Transverse colon (tissue), 3 donors: ENCODE measurements around the gene KIF18A.

ENCODE experiments used
- POLR2A ChIP-seq: fragments of 450-650 bp; IDR thresholded peaks from one replicate; pipeline ENCODE4 v1.6.1; 2016; ENCODE audit warnings: antibody characterized with exemption, mild to moderate bottlenecking, moderate library complexity
- TF ChIP-seq, protein P1 (sequence below), 5 experiments: fragments of 200-600 bp in 3 of 5; fragments of 450-650 bp in 2 of 5; sonication (generic) in 3 of 5; IDR thresholded peaks; 1 replicate in 2 of 5; 2 replicates in 3 of 5; pipeline ENCODE4 v1.5.1; 2016 to 2017; ENCODE audit warnings: antibody characterized with exemption in 5 of 5, inconsistent platforms in 3 of 5, mild to moderate bottlenecking in 2 of 5, moderate library complexity in 1 of 5

DNA sequence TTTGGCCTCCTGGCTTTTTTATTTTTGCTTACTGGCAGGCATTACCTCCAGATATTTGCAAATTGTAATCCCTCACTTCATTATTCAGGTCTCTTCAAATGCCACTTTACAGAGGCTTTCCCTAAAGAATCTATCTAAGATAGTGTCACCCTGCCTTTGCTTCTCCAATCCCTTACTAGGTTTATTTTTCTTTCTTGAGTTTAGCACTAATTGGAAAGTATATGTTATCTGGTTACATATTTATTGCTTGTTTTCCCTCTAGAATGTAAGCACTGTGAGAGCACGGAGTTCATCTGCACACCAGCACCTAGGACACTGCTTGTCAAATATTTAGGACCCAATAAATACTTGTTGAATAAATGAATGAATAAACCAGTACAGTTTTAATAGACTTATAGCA is 3.5 kb downstream of the KIF18A start:
- TF ChIP-seq POLR2A = no peak
- TF ChIP-seq, protein P1, sequence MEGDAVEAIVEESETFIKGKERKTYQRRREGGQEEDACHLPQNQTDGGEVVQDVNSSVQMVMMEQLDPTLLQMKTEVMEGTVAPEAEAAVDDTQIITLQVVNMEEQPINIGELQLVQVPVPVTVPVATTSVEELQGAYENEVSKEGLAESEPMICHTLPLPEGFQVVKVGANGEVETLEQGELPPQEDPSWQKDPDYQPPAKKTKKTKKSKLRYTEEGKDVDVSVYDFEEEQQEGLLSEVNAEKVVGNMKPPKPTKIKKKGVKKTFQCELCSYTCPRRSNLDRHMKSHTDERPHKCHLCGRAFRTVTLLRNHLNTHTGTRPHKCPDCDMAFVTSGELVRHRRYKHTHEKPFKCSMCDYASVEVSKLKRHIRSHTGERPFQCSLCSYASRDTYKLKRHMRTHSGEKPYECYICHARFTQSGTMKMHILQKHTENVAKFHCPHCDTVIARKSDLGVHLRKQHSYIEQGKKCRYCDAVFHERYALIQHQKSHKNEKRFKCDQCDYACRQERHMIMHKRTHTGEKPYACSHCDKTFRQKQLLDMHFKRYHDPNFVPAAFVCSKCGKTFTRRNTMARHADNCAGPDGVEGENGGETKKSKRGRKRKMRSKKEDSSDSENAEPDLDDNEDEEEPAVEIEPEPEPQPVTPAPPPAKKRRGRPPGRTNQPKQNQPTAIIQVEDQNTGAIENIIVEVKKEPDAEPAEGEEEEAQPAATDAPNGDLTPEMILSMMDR (IDR thresholded peaks at IDR 0.05) = no peak
